Raji (cell line): ENCODE results near the gene GOLIM4.

Experiments used
- POLR2A ChIP-seq: IDR thresholded peaks from 2 replicates; pipeline ENCODE4 v1.6.1; 2011; ENCODE audit warnings: low read depth, low read length, control low read depth; ENCODE audit not compliant: insufficient read depth

GOLIM4 gene

DNA sequence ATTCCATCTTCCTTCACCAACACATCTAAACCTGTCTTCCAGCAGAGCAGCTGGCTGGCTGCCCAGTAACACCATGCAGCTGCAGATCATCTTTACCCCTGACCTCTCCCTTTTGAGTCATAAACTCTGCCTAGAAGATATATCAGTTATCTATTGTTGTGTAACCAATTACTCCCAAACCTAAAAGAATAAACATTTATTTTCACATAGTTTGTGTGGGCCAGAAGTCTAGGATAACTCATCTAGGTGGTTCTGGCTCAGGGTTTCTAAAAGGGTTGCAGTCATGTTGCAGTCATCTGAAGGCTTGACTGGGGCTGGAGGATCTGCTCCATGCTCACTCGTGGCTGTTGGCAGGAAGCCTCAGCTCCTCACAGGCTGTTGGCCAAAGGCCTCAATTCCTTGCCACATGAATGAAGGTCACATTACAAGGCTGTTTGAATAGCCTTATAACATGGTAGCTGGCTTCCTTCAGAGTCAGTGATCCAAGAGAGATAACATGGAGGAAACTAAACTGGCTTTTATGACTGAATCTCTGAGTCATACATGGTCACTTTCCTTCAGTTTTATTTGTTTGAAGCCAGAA lies 92.8 kb downstream of the GOLIM4 start:
- no peak for TF ChIP-seq POLR2A

GRCh38 chr3:168001244-168001643 lies 94.5 kb downstream of the GOLIM4 start:
- no peak for TF ChIP-seq POLR2A

GRCh38 chr3:167998253-167998652 lies 97.5 kb downstream of the GOLIM4 start:
- no peak for TF ChIP-seq POLR2A

DNA sequence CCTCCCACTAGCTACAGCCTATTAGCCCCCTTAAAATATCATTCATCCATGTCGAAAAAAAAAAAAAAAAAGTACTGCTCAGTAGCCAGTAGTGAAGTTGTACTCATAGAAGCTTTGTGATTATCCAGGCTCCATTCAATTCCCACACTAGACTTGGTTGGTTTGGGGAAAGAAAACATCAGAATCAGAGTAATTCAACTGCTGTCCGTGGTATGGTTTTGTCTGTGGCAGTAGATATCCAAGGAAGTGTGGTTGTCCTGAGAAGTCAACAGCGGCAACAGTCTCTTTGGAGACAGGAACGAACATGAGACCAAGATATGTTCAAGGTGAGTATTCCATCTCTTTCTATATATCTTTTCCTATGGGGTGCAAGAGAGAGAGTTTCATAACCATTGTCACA lies 99.2 kb downstream of the GOLIM4 start:
- TF ChIP-seq POLR2A = no peak

- no peak for TF ChIP-seq POLR2A
These were observed 103.3 kb downstream of the GOLIM4 start for GRCh38 chr3:167992381-167992780.

DNA sequence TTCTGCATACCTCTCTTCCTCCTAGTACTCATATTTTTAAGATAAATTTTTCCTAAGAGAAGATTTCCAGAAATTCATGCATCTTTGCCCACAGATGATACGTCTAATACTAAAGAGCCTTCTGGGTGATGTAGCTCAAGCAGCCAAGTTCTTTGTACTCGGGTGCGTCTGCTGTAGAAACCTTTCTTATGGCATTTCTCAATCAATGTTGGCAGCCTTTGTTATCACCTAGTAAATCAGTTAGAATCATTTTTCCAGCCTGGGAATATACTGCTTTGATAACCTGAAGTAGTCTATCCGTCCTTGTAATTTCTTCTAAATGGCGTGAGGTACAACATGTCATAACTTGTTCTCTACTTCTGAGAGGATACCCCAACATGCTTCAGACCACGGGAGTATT lies 104.5 kb downstream of the GOLIM4 start:
- TF ChIP-seq POLR2A = no peak

DNA sequence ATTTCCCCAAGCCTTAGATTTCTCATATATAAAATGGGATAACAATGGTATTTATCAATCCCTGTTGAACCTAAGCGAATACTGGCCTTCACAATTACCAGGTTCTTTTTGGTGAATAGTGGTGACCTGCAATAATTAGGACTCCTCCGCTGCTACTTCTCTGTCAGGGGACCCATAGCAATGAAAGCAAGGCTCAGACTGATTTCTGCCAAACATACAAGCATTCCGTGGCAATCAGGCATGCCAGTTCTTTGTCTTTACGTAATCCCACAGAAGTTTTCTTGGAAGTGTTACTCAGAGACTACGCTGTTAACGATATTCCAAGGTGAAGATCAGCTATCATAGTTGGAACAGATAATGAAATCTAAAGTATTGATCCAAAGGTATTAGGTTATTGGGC lies 105.7 kb downstream of the GOLIM4 start:
- no peak for TF ChIP-seq POLR2A

DNA sequence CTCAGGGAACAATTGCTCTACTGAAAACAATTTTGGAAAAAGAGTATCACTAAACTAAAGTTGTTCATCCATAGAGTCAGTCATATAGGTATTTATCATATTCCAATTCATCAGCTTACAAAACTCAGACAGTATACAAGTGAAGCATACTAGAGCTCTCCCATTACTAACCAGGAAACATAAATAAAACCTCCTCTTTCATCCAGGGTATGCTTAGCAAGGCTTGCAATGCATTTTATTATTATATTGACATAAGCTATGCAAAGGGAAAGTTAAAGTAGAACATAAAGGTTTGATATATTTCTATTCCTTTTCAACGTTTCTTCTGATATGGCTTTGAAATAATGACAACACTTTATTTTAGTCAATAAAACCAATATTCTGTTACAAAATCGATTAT lies 106.7 kb downstream of the GOLIM4 start:
- no peak for TF ChIP-seq POLR2A

- TF ChIP-seq POLR2A = no peak
These were observed 112.1 kb downstream of the GOLIM4 start for GRCh38 chr3:167983583-167983982.

DNA sequence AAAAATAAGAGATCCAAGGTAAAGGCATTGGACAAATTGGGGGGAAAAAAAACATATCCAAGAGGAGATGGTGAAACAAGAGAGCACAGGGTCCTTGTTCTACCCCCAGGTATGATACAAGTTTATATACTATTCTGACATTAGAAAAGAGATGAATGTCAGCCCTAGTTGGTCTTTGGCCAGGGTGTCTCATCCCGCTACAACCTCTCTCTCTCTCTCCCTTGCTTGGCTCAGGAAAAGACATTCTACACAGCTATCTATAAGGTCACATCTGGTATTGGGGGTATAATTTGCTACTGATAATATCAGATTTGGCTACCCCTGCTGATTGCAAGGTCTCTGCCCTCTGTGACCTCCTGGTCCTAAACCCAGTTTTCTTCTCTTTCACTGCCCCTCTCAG lies 117.2 kb downstream of the GOLIM4 start:
- no peak for TF ChIP-seq POLR2A

DNA sequence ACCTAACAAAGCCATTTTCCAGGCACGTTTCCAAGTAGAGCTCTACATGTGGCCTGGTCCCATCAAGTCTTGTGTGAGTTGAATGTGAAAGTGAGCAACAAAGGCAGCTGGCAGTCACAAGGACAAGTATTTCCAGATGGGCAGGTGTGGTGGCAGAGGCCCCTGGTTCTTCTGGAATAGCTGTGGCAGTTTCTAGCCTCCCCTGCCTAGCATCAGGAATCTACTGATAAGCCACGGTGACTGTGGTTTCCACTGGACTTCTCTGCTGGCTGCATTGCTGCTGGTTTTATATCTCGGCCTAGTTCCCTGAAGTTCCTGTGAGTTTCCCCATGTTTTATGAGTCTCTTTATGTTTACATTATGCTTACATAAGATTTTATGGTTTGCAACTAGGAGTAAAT lies 117.7 kb downstream of the GOLIM4 start:
- TF ChIP-seq POLR2A = no peak

GRCh38 chr3:167976516-167977361 lies 119.0 kb downstream of the GOLIM4 start:
- no peak for TF ChIP-seq POLR2A

- no peak for TF ChIP-seq POLR2A
These were observed 121.8 kb downstream of the GOLIM4 start for GRCh38 chr3:167973901-167974300.

- TF ChIP-seq POLR2A = no peak
These were observed 122.7 kb downstream of the GOLIM4 start for GRCh38 chr3:167973046-167973445.

DNA sequence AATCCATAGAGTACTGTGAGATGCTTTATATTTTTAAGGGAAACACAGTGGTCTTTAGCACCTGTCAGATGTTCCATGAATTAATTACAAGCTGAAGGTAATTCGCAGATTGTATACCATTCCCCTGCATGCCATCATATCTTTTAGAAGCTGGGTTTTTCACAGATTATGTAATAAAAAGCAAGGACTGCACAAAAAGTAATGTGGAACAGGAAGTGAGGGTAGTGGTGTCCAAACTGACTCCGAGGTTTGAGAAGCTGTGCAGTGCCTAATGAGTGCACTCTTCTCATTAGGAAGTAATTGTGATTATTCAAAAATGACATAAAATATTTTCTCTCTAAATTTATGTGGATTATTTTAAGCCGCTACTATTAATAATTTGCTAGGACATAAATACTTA lies 123.2 kb downstream of the GOLIM4 start:
- no peak for TF ChIP-seq POLR2A

GRCh38 chr3:167969548-167969947 lies 126.2 kb downstream of the GOLIM4 start:
- TF ChIP-seq POLR2A = no peak
